Type B pancreatic cell (in vitro differentiated cells): ENCODE measurements around the gene BIN1. TPM values are rescaled to one million over a fixed set of nuclear protein-coding genes. Genes with fewer than 3 reads are reported as not detected.

ENCODE experiments used
- DNase-seq: peaks from one replicate; pipeline ENCODE4 v3.0.0; 2021; ENCODE audit warnings: mixed read lengths; ENCODE audit not compliant: unreplicated experiment; ENCODE audit errors: extremely low spot score
- H3K27ac Mint-ChIP-seq: 2 replicates; pipeline ENCODE4 v1.8.0; 2021; ENCODE audit warnings: mild to moderate bottlenecking, mixed read lengths
- H3K27me3 Mint-ChIP-seq: 2 replicates; pipeline ENCODE4 v1.8.0; 2021; ENCODE audit warnings: mixed read lengths
- H3K36me3 Mint-ChIP-seq: 2 replicates; pipeline ENCODE4 v1.8.0; 2021; ENCODE audit warnings: mixed read lengths
- H3K4me1 Mint-ChIP-seq: one replicate; pipeline ENCODE4 v1.8.0; 2021; ENCODE audit warnings: mixed read lengths; ENCODE audit not compliant: unreplicated experiment
- H3K4me3 Mint-ChIP-seq: 2 replicates; pipeline ENCODE4 v1.8.0; 2021; ENCODE audit warnings: mild to moderate bottlenecking, mixed read lengths
- H3K9me3 Mint-ChIP-seq: 2 replicates; pipeline ENCODE4 v1.8.0; 2021; ENCODE audit warnings: mixed read lengths
- CTCF ChIP-seq: fragments of 200-600 bp; sonication (generic); conservative IDR thresholded peaks from 2 replicates; pipeline ENCODE4 v1.5.0; 2021; ENCODE audit warnings: antibody characterized with exemption, mild to moderate bottlenecking
- total RNA-seq: library from RNA; stranded (reverse); gene quantifications from 2 replicates; pipeline ENCODE4 v1.2.1, GENCODE V29; 2021; ENCODE audit warnings: low replicate concordance

Gene BIN1
- total RNA-seq, 1 donor from 2014 or later: 63.4 TPM

- Mint-ChIP-seq H3K9me3 (no peaks in the 10 kb centered on the region), H3K4me1 (peaks cover 50% of the 10 kb centered on the region), H3K4me3 (no peak overlapping the region), H3K27ac (no peak overlapping the region), H3K27me3 (no peaks in the 10 kb centered on the region), H3K36me3 (no peaks in the 10 kb centered on the region)
- TF ChIP-seq CTCF: no peak
- DNase-seq: no peak
Observed at GRCh38 chr2:127095367-127095641, 11.7 kb downstream of the BIN1 start.

GRCh38 chr2:127094509-127095366 lies 12.2 kb downstream of the BIN1 start:
- Mint-ChIP-seq H3K9me3 (no peaks in the 10 kb centered on the region), H3K36me3 (no peaks in the 10 kb centered on the region), H3K4me3 (no peak overlapping the region), H3K27me3 (no peaks in the 10 kb centered on the region), H3K27ac (peak overlapping the region; percentile 26), H3K4me1 (peaks cover 48% of the 10 kb centered on the region)
- no peak for TF ChIP-seq CTCF
- no peak for DNase-seq

- DNase-seq: no peak
- peaks cover 48% of the 10 kb centered on the region for H3K4me1 Mint-ChIP-seq
- no peaks in the 10 kb centered on the region for H3K27me3 Mint-ChIP-seq
- H3K36me3 Mint-ChIP-seq: no peaks in the 10 kb centered on the region
- no peak for TF ChIP-seq CTCF
- no peaks in the 10 kb centered on the region for H3K9me3 Mint-ChIP-seq
- no peak overlapping the region for H3K4me3 Mint-ChIP-seq
- peak overlapping the region; percentile 65 for H3K27ac Mint-ChIP-seq
Observed at GRCh38 chr2:127093648-127094210, 13.2 kb downstream of the BIN1 start.

GRCh38 chr2:127092901-127093516 lies 13.9 kb downstream of the BIN1 start:
- no peaks in the 10 kb centered on the region for H3K36me3 Mint-ChIP-seq
- no peak for TF ChIP-seq CTCF
- H3K4me3 Mint-ChIP-seq: no peak overlapping the region
- peaks cover 48% of the 10 kb centered on the region for H3K4me1 Mint-ChIP-seq
- H3K9me3 Mint-ChIP-seq: no peaks in the 10 kb centered on the region
- no peaks in the 10 kb centered on the region for H3K27me3 Mint-ChIP-seq
- peak overlapping the region; percentile 65 for H3K27ac Mint-ChIP-seq
- DNase-seq: no peak

GRCh38 chr2:127092306-127092705 lies 14.6 kb downstream of the BIN1 start:
- no peak for DNase-seq
- H3K27ac Mint-ChIP-seq: no peak overlapping the region
- H3K4me1 Mint-ChIP-seq: peaks cover 45% of the 10 kb centered on the region
- no peaks in the 10 kb centered on the region for H3K27me3 Mint-ChIP-seq
- H3K36me3 Mint-ChIP-seq: no peaks in the 10 kb centered on the region
- TF ChIP-seq CTCF: no peak
- H3K9me3 Mint-ChIP-seq: no peaks in the 10 kb centered on the region
- no peak overlapping the region for H3K4me3 Mint-ChIP-seq
